ENCODE data around the gene SLCO3A1.
"Not testable (repeated sequence)": the region's sequence is repeated elsewhere in the genome, so short reads cannot be mapped to it uniquely, and the experiment has no call there.

SLCO3A1 gene

DNA sequence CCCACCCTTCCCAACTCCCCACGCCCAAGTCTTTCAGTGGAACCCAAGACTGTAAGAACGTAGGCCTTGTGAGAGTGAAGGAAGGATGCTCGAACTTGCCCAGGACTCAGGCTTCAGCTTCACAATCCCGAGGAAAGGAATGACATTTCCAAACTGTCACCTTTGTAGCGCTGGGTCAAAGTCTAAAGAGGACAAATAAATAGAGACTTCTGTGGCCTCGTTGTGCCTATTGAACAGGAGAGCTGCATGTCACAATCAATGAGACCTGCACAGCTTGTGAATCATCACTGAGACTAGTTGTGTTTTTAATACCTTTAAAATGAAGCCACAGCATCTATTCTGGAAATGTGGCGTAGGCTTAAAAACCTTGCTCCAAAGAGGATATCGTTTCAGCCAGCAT, 317.4 kb downstream of the SLCO3A1 start:
- no peak for DNase-seq

DNA sequence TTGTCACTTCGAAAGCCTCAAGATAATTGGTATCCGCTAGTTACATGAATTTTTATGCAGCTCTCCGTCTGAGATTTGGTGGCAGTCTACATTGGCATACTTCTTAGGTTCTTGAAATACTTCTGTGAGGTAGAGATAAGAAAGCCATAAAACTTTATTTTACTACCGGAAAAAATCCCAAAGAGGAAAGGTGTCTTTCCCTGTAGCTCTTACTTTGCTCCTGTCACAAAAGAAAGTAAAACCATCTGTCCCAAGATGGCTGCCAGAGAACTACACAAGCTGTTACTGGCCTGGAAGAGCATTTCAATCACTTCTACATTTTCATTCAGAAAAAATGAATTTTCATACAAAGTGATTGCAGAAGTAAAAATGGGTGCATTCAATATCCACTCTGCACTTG, 325.4 kb downstream of the SLCO3A1 start:
- DNase-seq = no peak

GRCh38 chr15:92184142-92184541, 330.6 kb downstream of the SLCO3A1 start:
- no peak for DNase-seq

GRCh38 chr15:92184679-92185230, 331.2 kb downstream of the SLCO3A1 start:
- no peak for DNase-seq

DNA sequence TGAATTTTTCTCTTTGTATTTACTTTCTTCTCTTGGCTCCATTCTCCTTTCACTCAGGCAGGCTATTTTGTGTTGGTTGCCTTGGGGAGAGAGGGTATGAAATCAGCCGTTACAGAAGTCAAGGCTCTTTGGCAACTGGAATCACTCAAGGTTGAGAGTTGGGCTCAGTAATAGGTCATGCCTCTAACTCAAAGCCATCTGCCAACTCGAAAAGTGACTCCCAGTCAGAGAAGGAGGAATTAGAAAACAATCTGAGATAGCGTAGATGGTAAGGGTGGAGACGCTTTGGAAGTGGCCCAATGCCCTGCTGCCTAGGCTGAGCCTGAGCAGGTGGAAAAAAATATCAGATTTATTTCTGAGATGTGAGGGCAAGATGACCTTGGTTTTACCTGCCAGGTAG, 334.5 kb downstream of the SLCO3A1 start:
- no peak for DNase-seq

- no peak for DNase-seq
Observed at GRCh38 chr15:92189166-92189565, 335.7 kb downstream of the SLCO3A1 start.

DNA sequence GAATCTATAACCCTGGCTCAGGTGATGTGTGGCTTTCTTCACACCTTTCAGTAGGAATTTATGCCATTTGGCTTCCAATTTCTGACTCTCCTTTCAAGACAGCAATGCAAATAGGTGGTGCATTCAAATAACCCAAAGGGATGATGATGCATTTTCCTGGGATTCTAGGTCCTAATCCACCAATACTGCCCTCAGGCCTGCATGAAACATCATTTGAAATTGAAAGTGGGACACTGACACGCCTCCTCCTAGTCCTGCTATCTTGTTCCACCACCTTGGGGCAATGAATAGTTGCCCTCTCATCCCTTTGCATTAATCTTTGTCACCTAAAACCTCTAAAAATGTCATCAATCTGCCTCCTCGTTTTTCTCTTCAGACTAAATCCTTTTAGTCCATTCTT, 341.7 kb downstream of the SLCO3A1 start:
- DNase-seq = no peak

GRCh38 chr15:92196342-92196741, 342.8 kb downstream of the SLCO3A1 start:
- no peak for DNase-seq

DNA sequence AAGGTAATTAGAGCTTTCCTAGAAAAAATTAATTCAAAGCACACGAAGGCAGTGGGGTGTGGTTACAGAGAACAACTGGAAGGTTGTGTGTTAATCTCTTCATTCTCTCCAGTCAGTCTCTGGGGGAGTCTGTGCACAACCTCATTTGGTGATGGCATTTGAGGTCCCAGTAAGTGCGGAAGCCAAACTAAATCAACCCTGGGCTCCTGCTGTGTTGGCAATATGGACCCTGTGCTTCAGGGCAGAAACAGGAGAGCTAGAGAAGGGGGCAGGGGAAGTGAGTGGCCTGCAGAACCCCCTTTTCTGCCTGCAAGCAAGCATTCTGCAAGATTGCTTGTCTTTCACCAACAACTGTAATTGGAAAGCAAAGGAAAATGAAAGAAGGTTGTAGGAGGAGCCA, 344.2 kb downstream of the SLCO3A1 start:
- DNase-seq = peak; percentile 11

GRCh38 chr15:92200891-92201290, 347.4 kb downstream of the SLCO3A1 start:
- DNase-seq = no peak

GRCh38 chr15:92205255-92205739, 351.8 kb downstream of the SLCO3A1 start:
- DNase-seq = peak; percentile 12

DNA sequence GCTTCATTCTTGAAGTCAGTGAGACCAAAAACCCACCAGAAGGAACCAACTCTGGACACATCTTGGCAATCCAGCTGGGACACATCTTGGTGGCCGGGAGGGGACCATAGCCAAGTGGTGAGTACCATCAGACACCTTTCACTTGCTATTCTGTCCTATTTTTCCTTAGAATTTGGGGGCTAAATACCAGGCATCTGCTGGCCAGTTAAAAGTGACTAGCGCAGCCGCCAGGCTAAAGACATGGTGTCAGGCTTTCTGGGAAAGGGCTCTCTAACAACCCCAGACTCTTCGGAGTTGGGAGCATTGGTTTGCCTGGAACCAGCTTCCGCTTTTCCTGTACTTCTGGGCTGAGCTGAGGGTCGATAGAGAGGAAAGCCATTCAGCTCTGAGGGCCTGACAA, 354.1 kb downstream of the SLCO3A1 start:
- DNase-seq = not testable (repeated sequence)

Measured in eye (tissue), 1 donor.